Activated CD4-positive, CD25-positive, alpha-beta regulatory T cell treated with anti-CD3 and anti-CD28 coated beads, Interleukin-2, amount 50 U/mL, for 16 hours (primary cell): ENCODE results near the gene FPR2.
"Not testable (repeated sequence)": the region's sequence is repeated elsewhere in the genome, so short reads cannot be mapped to it uniquely, and the experiment has no call there.

Experiments used
- DNase-seq: peaks from one replicate; pipeline ENCODE4 v3.0.0-alpha.2; 2020; ENCODE audit warnings: low read depth, low spot score

Gene FPR2, protein sequence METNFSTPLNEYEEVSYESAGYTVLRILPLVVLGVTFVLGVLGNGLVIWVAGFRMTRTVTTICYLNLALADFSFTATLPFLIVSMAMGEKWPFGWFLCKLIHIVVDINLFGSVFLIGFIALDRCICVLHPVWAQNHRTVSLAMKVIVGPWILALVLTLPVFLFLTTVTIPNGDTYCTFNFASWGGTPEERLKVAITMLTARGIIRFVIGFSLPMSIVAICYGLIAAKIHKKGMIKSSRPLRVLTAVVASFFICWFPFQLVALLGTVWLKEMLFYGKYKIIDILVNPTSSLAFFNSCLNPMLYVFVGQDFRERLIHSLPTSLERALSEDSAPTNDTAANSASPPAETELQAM

DNA sequence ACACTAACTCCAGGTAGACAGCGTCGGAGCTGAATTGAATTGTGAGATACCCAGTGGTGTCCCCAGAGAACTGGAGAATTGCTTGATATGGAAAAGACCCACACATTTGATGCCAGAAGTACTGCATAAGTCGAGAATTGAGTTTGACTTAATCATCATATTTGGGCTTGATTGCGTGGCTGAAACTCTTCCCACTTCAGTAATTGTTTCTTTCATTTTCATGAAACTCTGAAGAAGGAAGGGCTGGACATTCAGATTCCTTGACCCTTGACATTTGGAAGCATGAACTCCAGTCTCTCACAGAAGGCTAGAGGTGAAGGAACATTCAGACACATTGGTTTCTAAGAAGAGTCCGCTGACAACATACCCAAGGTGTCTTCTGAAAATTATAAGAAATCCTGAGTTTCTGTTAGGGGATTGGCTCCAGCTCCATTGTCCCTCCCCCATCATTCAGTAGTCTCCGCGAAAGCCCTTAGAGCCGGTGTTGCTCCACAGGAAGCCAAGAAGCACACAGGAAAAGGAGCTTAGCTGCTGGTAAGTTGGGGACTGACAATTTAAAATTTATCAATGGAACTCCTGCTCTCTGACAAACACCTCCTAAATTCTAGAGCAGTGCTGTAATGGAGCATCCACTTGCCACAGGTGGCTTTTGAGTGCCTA, at the start of gene FPR2:
TSS of gene FPR2 (plus strand) at position 484 of the 660 bp plus-strand sequence. CDS start 7,479 bp downstream, outside the sequence.
- DNase-seq, result no peak

DNA sequence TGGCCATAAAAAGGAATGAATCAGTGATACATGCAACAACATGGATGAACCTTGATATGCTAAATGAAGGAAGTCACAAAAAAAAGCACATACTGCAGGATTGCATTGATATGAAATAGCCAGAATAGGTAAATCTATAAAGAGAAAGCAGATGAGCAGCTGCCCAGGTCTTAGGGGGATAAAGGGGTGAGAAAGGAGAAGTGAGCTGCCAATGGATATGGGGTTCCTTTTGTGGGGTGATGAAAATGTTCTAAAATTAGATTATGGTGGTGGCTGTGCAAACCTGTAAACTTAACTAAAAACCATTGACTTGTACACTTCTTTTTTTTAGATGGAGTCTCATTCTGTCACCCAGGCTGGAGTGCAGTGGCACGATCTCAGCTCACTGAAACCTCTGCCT, 49.3 kb upstream of the FPR2 start:
- no peak for DNase-seq

DNA sequence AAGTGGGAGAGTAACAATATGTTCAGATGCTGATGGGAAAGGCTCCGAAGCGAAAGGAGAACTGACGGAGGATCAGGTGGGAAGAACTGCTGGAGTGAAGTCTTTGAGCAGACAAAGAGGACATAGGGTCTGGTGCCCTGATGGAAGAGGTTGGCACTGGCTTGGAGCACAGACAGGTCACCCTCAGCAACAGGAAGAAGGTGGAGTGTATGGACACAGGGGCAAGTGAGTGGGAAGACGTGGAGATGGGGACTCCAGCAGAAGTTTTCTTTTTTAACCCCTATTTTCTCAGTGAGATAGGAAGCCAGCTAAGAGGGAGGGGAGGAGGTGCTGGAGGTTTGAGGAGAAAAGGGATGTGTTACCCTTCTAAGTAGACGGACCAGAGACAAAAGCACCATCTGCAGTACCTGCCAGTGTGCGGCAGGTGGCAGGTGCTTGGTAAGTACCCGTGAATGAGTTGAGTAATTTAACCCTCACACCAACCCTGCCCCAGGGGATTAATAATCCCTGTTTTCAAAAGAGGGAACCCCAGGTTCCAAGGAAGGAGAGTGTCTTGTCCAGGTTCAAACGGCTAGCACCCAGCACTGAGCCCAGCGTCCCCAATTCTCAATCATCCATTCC, 48.4 kb upstream of the FPR2 start:
- DNase-seq, result no peak

DNA sequence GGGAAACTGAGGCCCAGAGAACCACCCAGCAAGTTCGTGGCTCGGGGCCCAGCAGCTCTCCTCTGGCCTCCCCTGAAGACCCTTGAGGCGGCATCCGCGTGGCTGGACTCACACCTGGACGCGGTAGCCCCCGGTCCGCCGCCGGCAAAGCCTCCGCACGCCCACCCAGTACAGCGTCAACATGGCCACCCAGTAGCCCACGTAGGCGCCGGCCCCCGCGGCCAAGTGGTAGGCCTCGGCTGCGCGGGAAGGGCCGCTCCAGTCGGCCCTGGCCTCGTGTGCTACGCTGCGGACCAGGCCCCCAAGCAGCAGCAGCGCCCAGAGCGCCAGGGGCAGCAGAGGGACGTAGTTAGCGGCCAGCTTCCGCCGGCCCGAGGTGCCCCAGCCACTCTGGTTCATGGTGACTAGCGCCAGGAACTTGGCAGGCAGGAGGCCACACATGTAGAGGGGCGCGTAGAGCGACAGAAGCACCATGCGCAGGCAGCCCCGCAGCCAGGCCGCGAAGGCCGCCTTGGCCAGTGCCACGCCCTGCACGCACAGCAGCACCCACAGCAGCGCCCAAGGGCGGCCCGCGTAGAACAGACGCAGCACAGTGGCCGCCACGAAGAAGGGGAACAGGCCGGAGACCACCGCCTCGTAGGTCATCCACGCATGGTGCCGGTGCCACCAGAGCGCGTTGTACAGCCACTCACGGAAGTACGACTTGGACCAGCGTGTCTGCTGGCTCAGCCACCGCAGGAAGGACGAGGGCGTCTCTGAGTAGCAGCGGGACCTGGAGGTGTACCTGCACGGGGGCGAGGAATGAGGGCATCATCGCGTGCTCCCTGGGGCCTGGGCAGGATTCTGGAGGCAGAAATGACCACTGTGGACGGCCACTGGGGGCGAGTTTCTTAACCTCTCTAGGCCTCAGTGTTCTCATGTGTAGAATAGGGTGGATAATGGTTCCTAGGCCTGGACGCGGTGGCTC, 47.4 kb upstream of the FPR2 start:
- no peak for DNase-seq

DNA sequence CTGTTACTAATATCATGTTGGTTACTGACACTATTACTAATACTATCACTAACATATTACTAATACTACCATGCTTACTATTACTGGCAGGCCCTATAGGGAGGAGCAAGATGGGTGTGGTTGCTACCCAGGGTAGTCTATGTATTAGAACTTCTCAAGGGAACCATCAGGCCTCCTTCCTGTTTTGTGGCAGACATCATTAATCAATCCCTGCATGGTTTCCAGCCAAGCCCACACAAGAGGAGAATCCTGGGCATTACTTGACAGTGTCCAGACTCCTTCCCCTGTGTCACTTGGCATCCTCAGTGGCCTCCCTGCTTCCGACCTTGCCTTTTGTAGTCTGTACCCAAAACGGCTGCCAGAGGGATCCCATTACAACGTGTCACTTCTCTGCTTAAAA, 46.1 kb upstream of the FPR2 start:
- DNase-seq, result no peak

DNA sequence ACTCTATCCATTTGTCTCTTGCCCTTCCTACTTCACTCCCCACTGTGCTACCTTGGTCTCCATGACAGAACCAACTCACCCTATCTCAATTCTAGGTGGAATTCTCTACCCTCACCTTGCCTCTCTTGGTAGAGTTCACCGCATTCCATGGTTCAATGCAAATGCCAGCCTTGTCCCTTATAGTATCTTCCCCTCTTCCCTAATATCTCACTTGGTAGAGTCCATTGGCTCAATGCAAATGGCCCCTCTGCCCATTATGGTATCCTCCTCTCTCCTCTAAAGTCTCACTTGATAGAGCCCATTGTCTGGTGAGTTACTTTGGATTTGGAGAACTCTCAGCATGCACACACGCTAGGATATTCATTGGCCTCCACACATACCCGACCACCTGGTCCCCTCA, 45.1 kb upstream of the FPR2 start:
- no peak for DNase-seq

DNA sequence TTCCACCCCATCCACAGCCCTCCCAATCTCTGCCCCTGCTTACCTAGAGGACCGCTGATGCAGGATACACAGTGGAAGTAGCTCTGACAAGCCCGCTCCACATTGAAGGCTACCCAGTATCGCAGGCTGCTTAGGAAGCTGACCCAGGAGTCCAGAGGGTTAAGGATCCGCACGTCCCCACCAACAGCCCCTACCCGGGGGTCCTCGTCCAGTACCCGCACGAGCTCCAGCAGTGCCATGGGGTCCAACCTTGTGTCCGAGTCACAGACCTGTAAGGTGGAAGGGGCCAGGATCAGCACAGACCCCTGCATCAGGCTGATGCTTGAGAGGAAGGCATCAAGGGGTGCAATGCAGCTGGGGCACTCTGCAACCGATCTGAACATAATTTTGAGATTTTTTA, 44.1 kb upstream of the FPR2 start:
- DNase-seq, result no peak

DNA sequence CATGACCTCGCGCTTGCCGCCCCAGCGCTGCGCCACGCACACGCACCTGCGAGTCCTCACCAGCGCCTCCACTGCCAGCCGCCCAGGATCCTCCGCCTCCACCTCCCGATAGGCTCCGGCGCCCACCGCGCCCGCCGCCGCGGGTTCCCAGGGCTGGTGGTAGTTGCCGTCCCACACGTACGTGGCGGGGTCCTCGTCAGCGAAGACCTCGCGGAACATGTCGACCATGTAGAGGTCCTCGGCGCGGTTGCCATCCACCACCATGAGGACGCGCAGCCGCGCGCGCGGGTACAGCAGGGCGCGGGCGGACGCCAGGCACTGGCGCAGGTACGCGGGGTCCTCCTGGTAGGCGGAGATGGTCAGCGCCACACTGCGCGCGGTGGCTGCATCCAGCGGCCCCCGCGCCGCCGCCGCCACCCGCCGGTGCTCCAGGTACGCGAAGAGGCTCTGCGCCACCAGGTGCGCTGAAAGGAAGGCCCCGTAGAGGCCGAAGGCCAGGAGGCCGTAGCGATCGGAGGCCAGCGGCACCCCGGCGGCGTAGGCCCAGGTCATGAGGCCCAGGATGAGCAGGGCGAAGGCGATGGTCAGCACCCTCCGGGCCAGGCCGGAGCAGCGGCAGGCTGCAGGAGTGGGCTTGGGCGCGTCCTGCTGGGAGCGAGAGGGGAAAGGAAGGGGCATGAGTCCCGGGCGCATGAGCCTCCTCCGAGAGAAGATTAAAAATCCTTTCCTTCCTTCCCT, 41.6 kb upstream of the FPR2 start:
- DNase-seq, result no peak

DNA sequence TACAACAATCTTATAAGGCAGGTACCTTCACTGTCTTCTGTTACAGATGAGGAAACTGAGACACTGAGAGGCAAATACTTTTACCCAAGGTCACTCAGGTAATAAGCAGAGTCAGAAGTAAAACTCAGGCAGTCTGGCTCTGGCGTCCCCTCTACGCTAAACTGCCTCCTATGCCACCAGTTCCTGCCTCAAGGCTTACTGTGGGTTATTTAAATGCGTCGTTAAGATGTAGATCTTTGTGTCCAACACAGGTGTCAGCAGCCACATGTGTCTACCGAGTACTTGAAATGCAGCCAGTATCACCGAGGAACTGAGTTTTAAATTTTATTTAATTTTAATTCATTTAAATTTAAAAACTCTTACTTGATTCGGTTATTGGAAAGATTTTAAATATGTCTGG, 39.1 kb upstream of the FPR2 start:
- DNase-seq, result no peak

DNA sequence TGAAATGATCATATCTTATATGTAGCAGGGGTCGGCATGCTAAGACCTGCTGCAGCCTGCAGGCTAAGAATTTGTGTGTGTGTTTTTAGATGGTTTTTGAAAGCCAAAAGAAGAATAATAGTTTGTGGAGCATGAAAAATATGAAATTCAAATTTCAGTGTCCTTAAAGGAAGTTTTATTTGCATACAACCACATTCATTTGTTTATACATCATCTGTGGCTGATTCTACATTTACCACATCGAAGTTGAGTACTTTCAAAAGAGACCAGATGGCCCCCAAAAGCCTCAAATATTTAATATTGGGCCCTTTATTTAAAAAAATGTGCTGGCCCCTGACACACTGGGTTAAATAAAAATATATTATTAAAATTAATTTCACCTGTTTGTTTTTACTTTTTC, 38.5 kb upstream of the FPR2 start:
- DNase-seq, result no peak

DNA sequence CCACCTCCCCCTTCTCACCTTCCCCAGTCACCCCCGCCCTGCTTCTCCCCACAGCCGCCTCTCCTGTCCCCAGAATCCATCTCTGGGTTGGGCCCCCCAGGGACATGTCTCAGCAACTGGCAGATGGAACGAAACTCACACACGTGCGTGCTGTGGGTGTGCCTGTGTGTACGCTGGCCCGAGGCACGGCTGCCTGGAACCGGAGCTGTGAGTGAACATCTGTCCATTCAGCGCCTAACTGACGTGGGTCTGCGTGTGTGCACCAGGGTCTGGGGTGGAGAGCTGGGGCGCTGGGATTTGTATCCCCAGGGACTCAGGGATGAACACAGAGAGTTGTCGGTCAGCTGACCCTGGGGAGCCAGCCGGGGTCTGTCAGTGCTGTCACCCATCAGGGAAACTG, 36.4 kb upstream of the FPR2 start:
- DNase-seq, result no peak

DNA sequence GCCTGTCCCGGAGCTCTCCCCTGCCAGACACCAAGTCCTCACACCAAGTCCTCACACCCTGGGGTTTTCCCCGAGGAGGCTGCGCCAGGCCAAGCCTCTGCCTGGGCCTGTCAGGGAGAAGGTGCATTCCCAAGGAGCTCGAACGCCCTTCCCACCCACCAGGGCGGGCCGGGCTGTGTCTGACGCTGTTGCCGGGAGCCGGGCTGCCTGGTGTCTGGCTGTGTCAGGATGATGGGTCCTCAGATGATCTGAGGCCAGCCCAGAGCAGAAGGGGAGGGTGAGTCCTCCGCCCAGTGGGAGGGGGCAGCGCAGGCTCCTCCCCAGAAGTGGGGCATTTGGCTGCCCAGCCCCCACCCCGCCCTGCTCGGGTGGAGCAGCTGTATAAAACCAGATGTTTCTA, 34.9 kb upstream of the FPR2 start:
- no peak for DNase-seq

DNA sequence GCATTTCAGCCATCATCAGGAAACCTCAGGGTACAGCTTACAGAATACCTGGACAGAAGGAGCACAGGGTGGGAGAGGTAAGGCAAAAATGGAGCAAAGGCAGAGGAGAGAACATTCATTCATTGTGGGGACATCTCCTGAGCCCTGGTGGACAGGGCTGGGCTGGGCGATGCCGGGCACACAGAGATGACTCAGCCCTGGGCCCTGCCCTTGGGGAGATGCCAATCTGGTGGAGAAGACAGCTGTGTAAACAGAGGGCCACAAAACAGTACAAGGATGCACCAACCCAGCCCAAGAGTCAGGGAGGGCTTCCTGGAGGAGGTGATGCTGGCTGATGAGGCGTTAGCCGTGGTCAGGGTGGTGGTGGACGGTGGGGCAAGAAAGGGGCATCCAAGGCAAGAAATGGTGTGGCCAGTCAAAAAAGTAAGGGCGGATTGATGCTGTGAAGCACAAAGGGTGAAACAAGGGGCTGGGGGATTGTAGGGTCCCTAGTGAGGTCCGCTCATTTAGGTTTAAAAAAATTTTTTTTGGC, 33.6 kb upstream of the FPR2 start:
- DNase-seq, result no peak

DNA sequence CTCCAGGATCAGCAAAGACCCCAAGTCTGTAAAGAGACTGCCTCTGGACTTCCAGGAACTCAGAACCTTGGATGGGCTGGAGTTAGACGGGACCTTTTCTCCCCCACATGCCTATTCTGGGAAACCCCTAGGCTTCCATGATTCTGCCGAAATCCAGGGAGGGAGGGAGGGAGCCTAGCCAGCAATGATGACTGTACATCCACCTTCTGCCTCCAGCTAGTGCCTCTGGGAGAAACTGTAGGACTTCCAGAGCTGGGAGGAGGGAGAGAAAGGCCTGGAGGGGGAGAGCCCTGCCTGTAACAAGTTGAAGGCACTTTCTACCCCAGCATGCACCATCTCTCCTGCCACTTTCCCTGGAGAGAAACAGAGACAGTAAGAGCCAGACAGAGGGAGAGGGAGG, 31.2 kb upstream of the FPR2 start:
- no peak for DNase-seq

DNA sequence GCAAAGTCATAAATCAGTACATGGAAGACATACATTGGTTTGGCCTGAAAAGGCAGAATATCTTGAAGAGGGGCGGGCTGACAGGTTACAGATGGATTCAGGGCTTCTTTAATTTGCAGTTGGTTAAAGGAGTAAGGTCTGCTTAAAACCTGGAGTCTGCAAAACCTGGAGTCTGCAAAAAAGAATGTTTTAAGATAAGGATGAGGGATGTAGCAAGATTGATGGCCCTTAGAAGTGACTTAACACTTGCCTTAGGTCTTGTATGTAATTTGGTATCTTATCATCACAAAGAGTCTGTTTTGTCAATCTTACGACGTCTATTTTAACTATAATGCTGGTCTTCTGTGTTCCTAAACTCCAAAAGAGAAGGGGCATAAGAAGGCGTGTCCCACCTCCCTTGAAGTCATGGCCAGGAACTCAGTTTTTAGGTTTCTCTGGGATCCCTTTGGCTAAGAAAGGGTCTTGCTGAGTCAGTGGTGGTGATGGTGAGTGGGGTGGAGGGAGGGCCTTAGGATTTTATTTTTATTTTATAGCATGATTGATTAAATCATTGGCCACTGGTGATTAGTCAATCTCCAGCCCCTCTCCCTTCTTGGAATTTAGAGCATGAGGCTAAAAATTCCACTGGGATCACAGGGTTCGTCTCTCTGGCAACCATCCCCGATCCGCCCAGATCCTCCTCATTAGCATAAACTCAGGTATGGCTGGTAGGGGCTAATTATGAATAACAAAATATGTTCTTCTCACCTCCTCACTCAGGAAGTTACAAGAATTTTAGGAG, 27.0 kb upstream of the FPR2 start:
- no peak for DNase-seq

DNA sequence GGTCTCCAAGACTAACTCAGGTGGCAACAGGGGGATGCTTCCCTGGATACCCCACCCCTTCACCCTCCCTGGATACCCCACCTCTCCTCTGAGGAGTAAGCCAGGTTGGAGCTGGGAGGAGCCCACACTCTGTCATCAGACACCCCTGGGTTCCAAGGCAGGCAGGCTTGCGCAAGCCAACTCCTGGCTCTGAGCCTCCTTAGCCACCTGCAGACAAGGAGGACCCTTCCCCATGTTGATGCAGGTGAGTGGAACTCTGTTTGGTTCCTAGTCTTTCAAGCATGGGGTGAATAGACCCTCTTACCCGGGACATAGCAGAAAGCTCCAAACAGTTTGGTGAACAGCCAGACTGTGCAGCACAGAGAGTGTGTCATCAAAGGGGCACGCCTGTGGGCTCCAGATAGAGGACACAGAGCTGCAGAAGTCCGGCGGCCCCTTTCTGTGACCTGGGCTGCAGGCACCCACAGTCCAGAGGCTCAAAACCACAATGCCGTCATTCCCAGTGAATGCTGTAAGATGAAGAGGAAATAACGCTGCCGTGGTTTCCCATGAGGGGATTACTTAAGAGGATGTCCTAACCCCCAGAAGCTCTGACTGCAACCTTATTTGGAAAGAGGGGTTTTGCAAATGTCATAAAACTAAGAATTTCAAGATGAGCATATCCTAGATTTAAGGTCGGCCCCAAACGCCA, 25.1 kb upstream of the FPR2 start:
- no peak for DNase-seq

DNA sequence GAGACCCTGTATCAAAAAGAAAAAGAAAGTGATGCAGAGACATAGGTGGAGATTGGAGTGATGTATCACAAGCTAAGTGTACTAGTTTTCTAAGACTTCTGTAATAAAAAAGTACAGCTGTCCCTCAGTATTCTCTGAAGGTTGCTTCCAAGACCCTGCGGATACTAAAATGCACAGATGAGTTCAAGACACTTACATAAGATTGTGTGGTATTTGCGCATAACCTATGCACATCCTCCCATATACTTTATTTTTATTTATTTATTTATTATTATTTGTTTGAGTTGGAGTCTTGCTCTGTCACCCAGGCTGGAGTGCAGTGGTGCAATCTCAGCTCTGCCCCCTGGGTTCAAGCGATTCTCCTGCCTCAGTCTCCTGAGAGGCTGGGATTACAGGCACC, 23.6 kb upstream of the FPR2 start:
- no peak for DNase-seq

DNA sequence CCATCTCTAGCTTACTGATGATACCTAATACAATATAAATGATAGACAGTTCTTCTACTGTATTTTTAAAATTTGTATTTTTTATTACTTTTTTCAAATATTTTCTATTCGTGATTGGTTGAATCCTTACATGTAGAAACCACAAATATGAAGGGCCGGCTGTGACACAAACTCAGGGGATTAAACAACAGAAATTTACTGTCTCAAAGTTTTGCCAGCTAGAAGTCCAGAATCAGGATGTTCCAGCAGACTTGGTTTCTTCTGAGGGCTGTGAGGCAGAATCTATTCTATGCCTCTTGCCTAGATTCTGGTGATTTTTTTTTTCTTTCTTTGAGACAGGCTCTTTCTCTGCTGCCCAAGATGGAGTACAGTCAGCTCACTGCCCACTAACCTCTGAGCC, 23.1 kb upstream of the FPR2 start:
- no peak for DNase-seq

DNA sequence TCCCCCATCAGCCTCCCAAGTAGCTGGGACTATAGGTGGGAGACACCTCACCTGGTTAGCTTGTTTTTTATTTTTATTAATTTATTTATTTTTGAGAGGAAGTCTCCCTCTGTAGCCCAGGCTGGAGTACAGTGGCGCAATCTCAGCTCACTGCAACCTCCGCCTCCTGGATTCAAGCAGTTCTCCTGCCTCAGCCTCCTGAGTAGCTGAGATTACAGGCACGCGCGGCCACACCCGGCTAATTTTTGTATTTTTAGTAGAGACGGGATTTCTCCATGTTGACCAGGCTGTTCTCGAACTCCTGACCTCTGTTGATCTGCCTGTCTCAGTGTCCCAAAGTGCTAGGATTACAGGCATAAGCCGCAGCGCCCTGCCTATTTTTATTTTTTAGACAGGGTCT, 22.5 kb upstream of the FPR2 start:
- not testable (repeated sequence) for DNase-seq
